Fibroblast of lung (primary cell): ENCODE measurements around the gene EVA1B. TPM values are rescaled to one million over a fixed set of nuclear protein-coding genes. Genes with fewer than 3 reads are reported as not detected.

Experiments used
- DNase-seq, 2 donors: peaks; one replicate each; pipeline versions ENCODE4 v3.0.0 to v3.0.0-alpha.2; 2010; ENCODE audit warnings: low read depth in 2 of 2
- H2AFZ ChIP-seq: 2 replicates; pipeline ENCODE4 v1.5.1; 2012; ENCODE audit warnings: low read length, control low read depth, inconsistent platforms
- H3K27ac ChIP-seq: 2 replicates; pipeline ENCODE4 v1.5.1; 2011; ENCODE audit warnings: low read length, control low read depth; ENCODE audit not compliant: insufficient read depth
- H3K27me3 ChIP-seq: 2 replicates; pipeline ENCODE4 v1.5.1; 2011; ENCODE audit warnings: mild to moderate bottlenecking, low read length; ENCODE audit not compliant: control insufficient read depth, insufficient read depth
- H3K36me3 ChIP-seq: 2 replicates; pipeline ENCODE4 v1.5.1; 2011; ENCODE audit warnings: low read length; ENCODE audit not compliant: control insufficient read depth, insufficient read depth
- H3K4me1 ChIP-seq: 2 replicates; pipeline ENCODE4 v1.5.1; 2011; ENCODE audit warnings: low read length; ENCODE audit not compliant: control insufficient read depth, insufficient read depth; ENCODE audit errors: extremely low read depth
- H3K4me2 ChIP-seq: 2 replicates; pipeline ENCODE4 v1.5.1; 2011; ENCODE audit warnings: low read length, control low read depth; ENCODE audit not compliant: insufficient read depth; ENCODE audit errors: extremely low read depth
- H3K4me3 ChIP-seq, 4 experiments: fragments of 200-600 bp in 1 of 4; sonication (generic) in 1 of 4; replicated peaks in 1 of 4; 2 replicates each; pipeline ENCODE4 v1.5.1; 2011 to 2016; ENCODE audit warnings: low read length in 4 of 4, low read depth in 3 of 4, mild to moderate bottlenecking in 3 of 4, control low read depth in 2 of 4, inconsistent platforms in 1 of 4, mixed read lengths in 1 of 4; ENCODE audit not compliant: insufficient read depth in 1 of 4; ENCODE audit errors: control extremely low read depth in 1 of 4
- H3K79me2 ChIP-seq: 2 replicates; pipeline ENCODE4 v1.5.1; 2012; ENCODE audit warnings: mild to moderate bottlenecking, low read length, inconsistent platforms; ENCODE audit not compliant: control insufficient read depth, insufficient read depth
- H3K9ac ChIP-seq: 2 replicates; pipeline ENCODE4 v1.5.1; 2011; ENCODE audit warnings: mild to moderate bottlenecking, low read length, control low read depth; ENCODE audit not compliant: insufficient read depth
- H3K9me3 ChIP-seq: 2 replicates; pipeline ENCODE4 v1.5.1; 2012; ENCODE audit warnings: low read depth, low read length; ENCODE audit not compliant: control insufficient read depth, insufficient read depth
- H4K20me1 ChIP-seq: 2 replicates; pipeline ENCODE4 v1.5.1; 2011; ENCODE audit warnings: low read length; ENCODE audit not compliant: control insufficient read depth, insufficient read depth; ENCODE audit errors: extremely low read depth
- EZH2 ChIP-seq: IDR thresholded peaks from 2 replicates; pipeline ENCODE4 v1.5.1; 2012; ENCODE audit warnings: low read length, control low read depth, mild to moderate bottlenecking; ENCODE audit errors: missing control alignments
- polyA plus RNA-seq, 2 donors: library from polyadenylated mRNA; depleted of rRNA in 1 of 2; stranded (reverse) in 1 of 2; unstranded in 1 of 2; fragments of >200 nt; gene quantifications; 2 replicates each; pipeline ENCODE4 v1.2.1, GENCODE V29; 2011 to 2012; ENCODE audit warnings: missing spikeins in 1 of 2
- total RNA-seq: library from RNA; depleted of rRNA; stranded (reverse); fragments of >200 nt; gene quantifications from 2 replicates; pipeline ENCODE4 v1.2.1, GENCODE V29; 2014
- TF ChIP-seq, protein P1 (sequence below), 2 donors: IDR thresholded peaks in 1 of 2; conservative IDR thresholded peaks in 1 of 2; 1 replicate in 1 of 2; 2 replicates in 1 of 2; pipeline ENCODE4 v1.5.1; 2011 to 2012; ENCODE audit warnings: low read length in 2 of 2, control low read depth in 1 of 2, inconsistent platforms in 1 of 2, low read depth in 1 of 2, mild to moderate bottlenecking in 1 of 2

EVA1B gene
- total and polyA plus RNA-seq, 2 donors (not counting 1 experiment from before 2014, with no cell fraction given), result 27.1 to 199 TPM

DNA sequence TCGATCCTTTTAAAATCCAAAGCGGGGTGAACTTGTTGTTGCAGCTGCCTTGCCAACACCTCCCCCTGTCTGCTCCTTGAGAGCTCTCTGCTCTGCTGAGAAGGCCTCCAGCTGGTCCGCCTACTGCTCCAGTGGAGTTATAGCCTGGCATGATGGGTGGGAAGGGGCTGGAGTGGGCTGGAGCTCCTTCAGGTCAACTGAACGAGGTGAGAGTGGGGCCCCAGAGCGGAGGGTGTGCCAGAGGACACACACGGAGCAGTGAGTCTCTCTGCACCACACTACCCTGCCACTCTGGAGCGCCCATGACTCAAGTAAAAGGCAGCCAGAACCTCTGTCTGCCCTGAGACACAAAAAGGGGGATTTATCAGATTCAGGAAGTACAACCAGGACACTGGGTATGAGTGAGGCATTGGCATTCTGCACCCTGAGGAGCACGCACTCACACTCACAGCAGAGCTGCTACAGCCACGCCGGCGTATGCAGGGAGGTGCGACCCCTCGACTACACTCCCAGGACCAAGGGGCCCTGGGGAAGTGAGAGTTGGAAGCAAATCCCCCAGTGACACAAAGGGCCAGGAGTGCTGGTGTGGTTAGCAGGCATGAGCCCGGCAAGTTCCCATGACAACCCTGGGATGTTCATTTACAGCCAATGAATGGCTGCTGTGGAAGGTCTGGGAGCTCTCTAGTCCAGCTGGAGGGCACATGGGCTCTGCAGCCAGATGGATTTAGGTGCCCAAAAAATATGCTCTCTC is 28.0 kb upstream of the EVA1B start:
- Histone ChIP-seq H3K9me3 (no peaks in the 10 kb centered on the region), H3K4me3 (peak overlapping the region in 1 of 4 experiments; percentile 5), H3K4me1 (peaks cover 48% of the 10 kb centered on the region), H3K27ac (peak overlapping the region; percentile 98), H2AFZ (no peak overlapping the region), H3K9ac (peak overlapping the region; percentile 62), H4K20me1 (no peaks in the 10 kb centered on the region), H3K4me2 (peak overlapping the region; percentile 67), H3K27me3 (no peaks in the 10 kb centered on the region), H3K36me3 (peaks cover 34% of the 10 kb centered on the region), H3K79me2 (no peaks in the 10 kb centered on the region)
- TF ChIP-seq EZH2, result no peak
- TF ChIP-seq, protein P1, sequence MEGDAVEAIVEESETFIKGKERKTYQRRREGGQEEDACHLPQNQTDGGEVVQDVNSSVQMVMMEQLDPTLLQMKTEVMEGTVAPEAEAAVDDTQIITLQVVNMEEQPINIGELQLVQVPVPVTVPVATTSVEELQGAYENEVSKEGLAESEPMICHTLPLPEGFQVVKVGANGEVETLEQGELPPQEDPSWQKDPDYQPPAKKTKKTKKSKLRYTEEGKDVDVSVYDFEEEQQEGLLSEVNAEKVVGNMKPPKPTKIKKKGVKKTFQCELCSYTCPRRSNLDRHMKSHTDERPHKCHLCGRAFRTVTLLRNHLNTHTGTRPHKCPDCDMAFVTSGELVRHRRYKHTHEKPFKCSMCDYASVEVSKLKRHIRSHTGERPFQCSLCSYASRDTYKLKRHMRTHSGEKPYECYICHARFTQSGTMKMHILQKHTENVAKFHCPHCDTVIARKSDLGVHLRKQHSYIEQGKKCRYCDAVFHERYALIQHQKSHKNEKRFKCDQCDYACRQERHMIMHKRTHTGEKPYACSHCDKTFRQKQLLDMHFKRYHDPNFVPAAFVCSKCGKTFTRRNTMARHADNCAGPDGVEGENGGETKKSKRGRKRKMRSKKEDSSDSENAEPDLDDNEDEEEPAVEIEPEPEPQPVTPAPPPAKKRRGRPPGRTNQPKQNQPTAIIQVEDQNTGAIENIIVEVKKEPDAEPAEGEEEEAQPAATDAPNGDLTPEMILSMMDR (conservative IDR thresholded peaks at IDR 0.05 in 1 of 2, IDR thresholded peaks at IDR 0.05 in 1 of 2; ENCODE audit: low read depth in 1 of 2, low read length in 2 of 2), result peak in 1 of 2 donors; percentile 34
- DNase-seq, result peak; percentile 89 to 93

DNA sequence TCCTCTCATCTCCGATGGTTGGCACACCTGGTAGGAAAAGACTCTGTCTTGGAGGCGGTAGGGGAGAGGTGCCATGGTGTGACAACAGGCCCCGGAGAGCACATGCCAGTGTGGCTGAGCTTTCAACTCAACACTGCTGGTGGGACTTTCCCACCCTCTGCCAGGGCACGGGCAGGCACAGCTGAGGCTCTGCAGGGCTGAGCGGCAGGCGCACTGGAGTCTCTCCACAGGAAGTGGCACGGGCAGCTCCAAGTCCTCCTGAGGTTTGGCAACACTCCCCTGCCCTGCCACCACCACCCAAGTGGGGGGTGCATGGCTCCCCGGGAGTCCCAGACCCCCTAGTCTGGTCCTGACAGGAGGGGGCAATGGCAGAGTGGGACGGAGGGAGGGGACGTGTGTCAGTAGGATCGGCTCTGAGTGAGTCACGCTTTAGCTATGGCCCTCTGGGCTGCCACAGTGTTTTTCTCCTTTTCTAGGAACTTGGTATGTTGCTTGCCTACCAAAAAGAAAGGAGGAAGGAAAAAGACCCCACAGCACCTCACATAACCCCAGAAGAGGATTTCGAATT is 27.3 kb upstream of the EVA1B start:
- Histone ChIP-seq H3K4me2 (peak overlapping the region; percentile 67), H3K27ac (peak overlapping the region; percentile 98), H2AFZ (no peak overlapping the region), H3K9me3 (no peaks in the 10 kb centered on the region), H3K4me3 (peak overlapping the region in 1 of 4 experiments; percentile 5), H3K9ac (peak overlapping the region; percentile 30), H3K4me1 (peaks cover 48% of the 10 kb centered on the region), H3K36me3 (peaks cover 35% of the 10 kb centered on the region), H3K79me2 (no peaks in the 10 kb centered on the region), H4K20me1 (no peaks in the 10 kb centered on the region), H3K27me3 (no peaks in the 10 kb centered on the region)
- TF ChIP-seq EZH2, result no peak
- TF ChIP-seq, protein P1 (conservative IDR thresholded peaks at IDR 0.05 in 1 of 2, IDR thresholded peaks at IDR 0.05 in 1 of 2; ENCODE audit: low read depth in 1 of 2, low read length in 2 of 2), result no peak
- DNase-seq, result peak; percentile 71 to 88

DNA sequence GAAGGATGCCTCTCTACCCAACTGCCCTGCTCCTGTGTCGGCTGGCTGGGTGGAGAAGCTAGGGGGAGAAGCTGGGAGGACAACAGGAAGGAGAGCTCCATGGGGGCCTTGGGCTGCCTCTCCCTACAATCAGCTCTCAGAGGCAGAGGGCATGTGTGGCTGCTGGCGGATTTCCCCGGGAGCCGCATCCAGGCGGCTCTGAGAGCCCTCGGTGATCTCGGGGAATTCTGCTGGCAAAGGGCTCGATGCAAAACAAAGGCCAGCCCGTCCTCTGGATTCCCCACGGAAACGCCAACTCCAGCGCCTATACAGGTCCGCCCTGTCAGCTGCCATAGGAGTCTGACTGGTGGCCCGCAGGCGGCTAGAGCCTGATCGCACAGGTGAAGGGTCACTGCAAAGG is 26.4 kb upstream of the EVA1B start:
- Histone ChIP-seq H3K79me2 (no peaks in the 10 kb centered on the region), H3K4me1 (peaks cover 48% of the 10 kb centered on the region), H3K4me2 (no peak overlapping the region), H3K4me3 (no peak overlapping the region), H3K27ac (peak overlapping the region; percentile 98), H3K36me3 (peaks cover 34% of the 10 kb centered on the region), H3K9me3 (no peaks in the 10 kb centered on the region), H3K27me3 (no peaks in the 10 kb centered on the region), H3K9ac (peak overlapping the region; percentile 40), H2AFZ (no peak overlapping the region), H4K20me1 (no peaks in the 10 kb centered on the region)
- no peak for TF ChIP-seq EZH2
- TF ChIP-seq, protein P1 (conservative IDR thresholded peaks at IDR 0.05 in 1 of 2, IDR thresholded peaks at IDR 0.05 in 1 of 2; ENCODE audit: low read depth in 1 of 2, low read length in 2 of 2), result no peak
- peak in 1 of 2 donors; percentile 49 for DNase-seq
